RPMI7951 (cell line): ENCODE results near the gene DAB2IP. TPM values are rescaled to one million over a fixed set of nuclear protein-coding genes. Genes with fewer than 3 reads are reported as not detected.

ENCODE experiments used
- DNase-seq: peaks from one replicate; pipeline ENCODE4 v3.0.0-alpha.2; 2012; ENCODE audit warnings: low read depth
- total RNA-seq: library from RNA; depleted of rRNA; stranded (reverse); fragments of >200 nt; shearing (Covaris generic); gene quantifications from 2 replicates; pipeline ENCODE4 v1.2.3, GENCODE V29; 2014

Gene DAB2IP
- total RNA-seq, 1 experiment from 2014 or later = 3.8 TPM

- DNase-seq = no peak
These were observed 33.1 kb downstream of the DAB2IP start for GRCh38 chr9:121684381-121685145.

- no peak for DNase-seq
These were observed 33.8 kb downstream of the DAB2IP start for GRCh38 chr9:121685146-121685794.

GRCh38 chr9:121685795-121686377, 34.5 kb downstream of the DAB2IP start:
- no peak for DNase-seq

- peak; percentile 50 for DNase-seq
These were observed 35.6 kb downstream of the DAB2IP start for GRCh38 chr9:121686930-121687541.

GRCh38 chr9:121688146-121688680, 36.8 kb downstream of the DAB2IP start:
- DNase-seq = no peak

- DNase-seq = no peak
These were observed 37.2 kb downstream of the DAB2IP start for GRCh38 chr9:121688681-121689080.

GRCh38 chr9:121689461-121690157, 38.2 kb downstream of the DAB2IP start:
- DNase-seq = no peak

GRCh38 chr9:121690316-121690715, 38.9 kb downstream of the DAB2IP start:
- DNase-seq = peak; percentile 23

GRCh38 chr9:121690766-121691165, 39.3 kb downstream of the DAB2IP start:
- no peak for DNase-seq

- no peak for DNase-seq
These were observed 40.5 kb downstream of the DAB2IP start for GRCh38 chr9:121691890-121692289.

- peak; percentile 79 for DNase-seq
These were observed 41.4 kb downstream of the DAB2IP start for GRCh38 chr9:121692606-121693387.

- DNase-seq = no peak
These were observed 41.9 kb downstream of the DAB2IP start for GRCh38 chr9:121693388-121693670.

- no peak for DNase-seq
These were observed 42.6 kb downstream of the DAB2IP start for GRCh38 chr9:121694001-121694400.

- DNase-seq = no peak
These were observed 43.2 kb downstream of the DAB2IP start for GRCh38 chr9:121694600-121694999.

- DNase-seq = no peak
These were observed 45.5 kb downstream of the DAB2IP start for GRCh38 chr9:121696930-121697329.

GRCh38 chr9:121698627-121699570, 47.5 kb downstream of the DAB2IP start:
- peak; percentile 71 for DNase-seq

- no peak for DNase-seq
These were observed 48.2 kb downstream of the DAB2IP start for GRCh38 chr9:121699571-121700164.

- DNase-seq = peak; percentile 29
These were observed 48.9 kb downstream of the DAB2IP start for GRCh38 chr9:121700165-121700831.
